Fibroblast of skin of left quadriceps (primary cell): ENCODE measurements around the gene CELF2.
"Not testable (repeated sequence)": the region's sequence is repeated elsewhere in the genome, so short reads cannot be mapped to it uniquely, and the experiment has no call there.

ENCODE experiments used
- DNase-seq, 2 experiments: peaks; one replicate each; pipeline ENCODE4 v3.0.0-alpha.2; 2013; ENCODE audit warnings: low read depth in 2 of 2

Gene CELF2

DNA sequence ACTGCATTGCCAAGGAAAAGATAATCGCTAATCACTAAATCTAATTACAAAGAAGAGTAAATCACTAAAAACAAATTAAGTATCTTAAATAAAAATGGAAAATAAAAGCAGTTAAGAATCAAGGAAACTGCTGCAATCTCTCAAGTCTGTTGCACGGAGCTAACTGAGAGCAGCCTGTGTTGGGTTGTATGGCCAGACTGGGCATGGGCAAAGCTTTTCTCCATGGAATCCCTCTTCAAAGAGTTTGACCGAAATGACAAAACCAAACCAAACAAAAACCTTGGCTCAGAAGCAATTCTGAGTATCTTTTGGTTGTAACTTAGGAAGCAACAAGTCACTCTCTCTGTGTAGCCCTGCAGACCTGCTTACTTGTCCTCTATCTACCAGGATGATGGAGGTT lies 78.8 kb downstream of the CELF2 start:
- no peak for DNase-seq

DNA sequence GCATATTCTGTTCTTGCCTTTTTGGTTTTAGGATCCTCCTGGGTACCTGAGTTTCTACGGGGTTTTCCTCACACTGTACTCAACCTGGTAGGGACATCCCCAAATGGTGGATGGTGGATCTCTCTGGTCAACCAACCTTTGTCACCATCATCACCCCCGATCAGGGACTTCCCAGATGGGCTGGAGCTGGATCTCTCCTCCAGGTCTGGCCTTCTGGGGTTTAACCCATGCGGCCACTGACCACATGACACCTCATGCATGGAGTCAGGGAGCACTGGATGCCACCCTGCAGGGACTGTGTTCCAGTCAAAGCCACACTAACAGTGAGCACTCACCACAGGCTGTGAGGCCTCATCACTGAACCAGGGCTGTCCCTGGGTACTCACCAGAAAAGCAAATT lies 80.0 kb downstream of the CELF2 start:
- DNase-seq = no peak

DNA sequence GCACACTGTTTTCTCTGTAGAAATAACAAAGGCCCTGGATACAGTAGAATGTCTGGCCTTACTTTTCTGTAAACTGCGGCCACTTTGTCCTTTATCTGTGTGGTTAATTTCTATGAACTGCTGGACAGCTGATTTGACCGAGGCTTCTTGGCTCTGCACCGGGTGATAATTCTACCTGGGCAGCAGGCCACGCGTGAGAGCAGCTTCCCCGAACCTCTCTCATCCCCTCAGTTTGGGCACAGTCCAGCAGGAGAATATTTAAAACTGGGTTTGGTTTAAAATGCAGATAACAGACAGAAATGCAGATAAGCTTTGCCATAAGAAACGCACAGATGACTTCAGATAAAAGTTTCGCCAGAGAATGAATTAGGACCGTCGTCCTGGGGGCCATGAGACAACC lies 81.0 kb downstream of the CELF2 start:
- DNase-seq = no peak

DNA sequence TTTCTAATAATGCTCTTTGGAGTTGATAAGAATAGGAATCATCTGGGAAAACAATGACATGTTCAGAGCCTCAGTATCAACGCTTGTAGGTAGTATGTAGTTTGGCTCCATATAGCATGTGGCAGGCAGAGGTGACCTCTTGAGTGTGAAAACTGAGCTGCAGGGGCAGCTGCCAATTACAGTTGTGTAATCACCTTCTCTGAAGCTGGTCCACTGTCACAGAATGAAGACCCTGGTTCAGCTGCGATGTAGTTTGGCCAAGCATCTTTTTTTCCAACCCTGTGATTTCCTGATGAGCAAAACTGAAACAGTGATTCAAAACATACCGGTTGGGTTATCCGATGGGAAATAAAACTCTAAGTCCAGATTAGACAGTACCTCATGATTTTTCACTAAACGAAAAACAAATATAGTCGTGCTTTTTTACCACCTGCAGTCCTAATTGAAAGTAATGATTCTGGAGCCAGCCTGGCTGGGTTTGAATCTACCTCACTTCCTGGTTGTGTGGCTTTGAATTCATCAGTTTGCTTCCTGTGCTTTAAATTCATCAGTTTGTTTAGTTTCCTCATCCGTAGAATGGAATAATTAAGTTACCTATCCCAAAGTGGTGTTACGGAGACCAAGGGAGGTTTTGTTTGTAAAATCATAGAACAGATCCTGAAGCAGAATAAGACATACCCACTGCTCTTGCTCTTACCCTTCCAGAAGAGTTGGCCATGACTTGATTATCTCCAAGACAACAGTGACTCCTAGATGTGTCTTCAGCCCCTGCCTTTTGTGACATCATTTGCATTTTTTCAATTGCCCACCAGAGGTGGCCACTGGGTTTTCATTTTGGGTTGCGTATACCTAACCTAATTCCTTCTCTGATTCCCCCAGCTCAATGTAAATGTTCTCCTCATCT lies 87.4 kb downstream of the CELF2 start:
- DNase-seq = no peak

DNA sequence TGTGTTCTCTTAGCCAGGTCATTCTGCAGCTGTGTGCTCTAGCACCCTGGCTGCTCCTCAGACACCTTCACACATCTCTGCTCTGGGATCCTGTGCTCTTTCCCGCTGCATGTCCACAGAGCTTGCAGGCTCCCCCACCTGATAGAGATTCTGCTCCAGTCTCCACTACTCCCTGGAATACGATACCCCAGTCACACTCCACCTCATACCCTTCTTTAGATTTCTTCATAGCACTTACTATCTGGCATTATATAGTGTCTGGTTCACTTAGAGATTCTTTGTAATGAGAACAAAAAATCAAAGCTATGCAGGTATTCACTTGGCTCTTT lies 88.0 kb downstream of the CELF2 start:
- no peak for DNase-seq

DNA sequence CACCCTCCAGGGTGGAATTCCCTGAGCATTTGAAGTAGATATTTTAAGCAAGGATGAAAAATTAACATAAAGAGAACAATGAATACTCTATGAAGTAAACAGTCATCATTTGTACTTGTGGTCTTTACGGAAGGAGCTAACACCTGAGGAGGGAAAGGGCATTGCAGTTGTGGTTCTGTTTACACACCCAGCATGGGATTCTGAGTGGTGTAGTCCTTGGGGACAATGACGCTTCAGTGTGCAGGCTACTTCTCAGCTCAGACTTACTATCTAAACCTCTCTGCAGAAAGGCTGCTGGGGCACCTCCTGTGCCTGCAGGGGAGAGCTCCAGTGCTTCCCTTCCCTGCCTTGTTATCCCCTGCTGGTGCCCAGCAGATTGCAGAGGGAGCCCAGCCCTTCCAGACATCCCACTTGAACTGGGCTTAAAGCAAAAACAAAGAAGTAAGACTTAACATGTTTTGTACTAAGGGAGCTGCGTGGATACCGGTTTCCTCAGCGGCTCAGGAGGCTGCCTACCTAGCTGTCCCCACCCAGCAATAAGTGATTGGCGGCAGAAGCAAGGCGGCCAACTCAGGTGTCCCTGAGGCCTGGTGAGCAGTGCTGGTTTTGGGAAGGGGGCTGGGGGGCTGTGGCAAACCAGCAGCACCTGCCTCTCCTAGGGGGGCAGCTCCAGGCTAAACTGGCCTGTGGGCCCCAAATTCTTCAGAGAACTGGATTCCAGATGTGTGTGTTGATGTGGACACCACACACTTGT lies 89.1 kb downstream of the CELF2 start:
- no peak for DNase-seq

DNA sequence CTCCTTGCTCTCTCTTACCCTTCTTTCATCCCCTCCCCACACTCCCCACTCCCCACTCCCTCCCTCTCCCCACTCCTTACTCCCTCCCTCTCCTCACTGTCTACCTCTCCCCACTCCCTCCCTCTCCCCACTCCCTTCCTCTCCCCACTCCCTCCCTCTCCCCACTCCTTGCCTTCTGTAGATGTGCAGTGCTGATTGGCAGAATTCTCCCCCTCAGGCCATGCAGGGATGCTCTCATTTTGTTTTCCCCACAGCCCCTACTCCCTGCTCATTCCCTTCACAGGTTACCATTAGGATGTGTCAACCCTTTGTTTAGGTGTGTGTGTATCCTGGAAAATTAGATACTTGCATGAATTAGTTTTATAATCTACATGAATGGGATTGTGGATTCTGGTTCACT lies 90.3 kb downstream of the CELF2 start:
- no peak for DNase-seq

DNA sequence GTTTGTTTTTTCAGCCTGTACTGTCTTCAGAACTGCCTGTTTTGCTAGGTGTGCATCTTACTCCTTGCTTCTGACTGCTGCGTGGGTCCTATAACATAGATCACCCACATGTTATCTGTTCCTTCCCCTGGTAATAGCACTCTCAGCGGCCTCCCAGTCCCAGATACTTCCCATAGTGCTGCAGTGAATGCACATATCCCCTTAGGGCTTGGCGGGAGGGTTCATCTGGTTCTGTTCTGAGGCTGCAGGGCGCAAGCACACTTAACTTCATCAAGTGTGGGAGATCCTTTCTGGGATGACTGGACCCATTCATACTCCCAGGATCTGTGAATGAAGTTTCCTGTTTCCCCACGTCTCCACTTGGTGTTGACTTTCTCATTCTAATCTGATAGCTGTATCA lies 90.7 kb downstream of the CELF2 start:
- DNase-seq = no peak

DNA sequence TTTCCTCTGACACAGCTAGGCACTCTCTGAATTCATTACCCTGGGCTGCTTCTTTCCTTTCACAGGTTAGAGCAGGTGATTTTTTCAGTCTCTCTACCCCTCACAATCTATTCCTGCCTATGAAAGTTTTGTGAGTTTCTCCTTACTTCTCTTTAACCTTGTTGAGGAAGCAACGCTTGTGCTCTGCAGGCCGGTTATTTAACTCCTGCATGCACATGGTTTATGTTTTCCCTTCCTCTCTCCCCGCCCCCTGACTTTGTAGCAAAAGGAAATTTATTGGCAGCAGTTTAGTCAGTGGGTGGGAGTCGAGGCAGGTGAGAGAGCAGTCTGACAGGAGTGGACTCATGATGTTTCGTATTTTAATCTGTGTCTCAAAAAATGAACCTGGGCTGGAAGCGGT lies 91.9 kb downstream of the CELF2 start:
- DNase-seq = no peak

DNA sequence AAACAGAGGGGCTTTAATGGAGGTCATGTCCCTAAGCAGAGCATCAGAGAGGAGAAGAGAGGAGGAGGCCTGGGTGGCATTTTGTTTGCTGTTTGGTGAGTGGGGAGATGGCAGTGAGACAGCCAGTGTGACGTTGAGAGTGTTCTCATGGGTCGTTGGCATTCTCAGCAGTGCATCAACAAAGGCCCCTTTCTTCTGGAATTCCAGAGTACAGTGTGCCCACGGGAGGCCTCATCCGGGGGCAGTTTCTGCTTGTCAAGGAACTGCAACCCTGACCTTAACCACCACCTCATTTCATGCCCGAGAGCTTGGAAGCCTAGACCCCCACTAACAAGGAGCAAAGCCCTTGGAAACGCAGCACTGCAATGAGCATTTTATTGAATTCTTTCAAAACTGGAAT lies 92.9 kb downstream of the CELF2 start:
- no peak for DNase-seq

DNA sequence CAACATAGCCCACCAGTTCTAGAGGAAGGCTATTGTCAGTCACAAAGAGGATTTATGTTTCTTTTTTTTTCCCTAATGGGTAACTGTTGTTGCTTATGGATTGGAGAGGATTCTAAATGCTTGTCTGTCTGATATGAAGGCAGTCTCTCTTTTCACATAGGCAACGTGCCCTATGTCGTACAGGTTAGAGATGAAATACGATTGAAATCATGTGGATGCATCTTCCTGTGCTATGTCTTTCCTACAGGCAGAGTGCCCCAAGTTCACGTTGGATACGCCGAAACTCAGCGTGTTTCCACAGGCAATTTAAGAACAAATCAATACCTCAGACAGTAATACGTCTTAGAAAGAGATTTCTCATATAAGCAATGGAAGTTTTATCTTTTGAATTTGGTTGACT lies 93.8 kb downstream of the CELF2 start:
- DNase-seq = no peak

DNA sequence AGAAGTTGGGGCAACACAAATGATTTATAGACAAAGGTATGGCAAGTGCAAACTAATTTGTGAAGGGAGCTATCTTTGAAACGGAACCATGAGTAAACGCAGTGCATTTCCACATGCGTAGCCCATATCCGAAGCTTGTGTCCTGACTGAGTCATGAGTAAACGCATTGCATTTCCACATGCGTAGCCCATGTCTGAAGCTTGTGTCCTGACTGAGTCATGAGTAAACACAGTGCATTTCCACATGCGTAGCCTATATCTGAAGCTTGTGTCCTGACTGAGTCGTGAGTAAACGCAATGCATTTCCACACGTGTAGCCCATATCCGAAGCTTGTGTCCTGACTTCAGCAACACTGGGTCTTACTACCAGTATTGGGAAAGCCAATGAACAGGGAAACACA lies 95.0 kb downstream of the CELF2 start:
- DNase-seq = no peak

DNA sequence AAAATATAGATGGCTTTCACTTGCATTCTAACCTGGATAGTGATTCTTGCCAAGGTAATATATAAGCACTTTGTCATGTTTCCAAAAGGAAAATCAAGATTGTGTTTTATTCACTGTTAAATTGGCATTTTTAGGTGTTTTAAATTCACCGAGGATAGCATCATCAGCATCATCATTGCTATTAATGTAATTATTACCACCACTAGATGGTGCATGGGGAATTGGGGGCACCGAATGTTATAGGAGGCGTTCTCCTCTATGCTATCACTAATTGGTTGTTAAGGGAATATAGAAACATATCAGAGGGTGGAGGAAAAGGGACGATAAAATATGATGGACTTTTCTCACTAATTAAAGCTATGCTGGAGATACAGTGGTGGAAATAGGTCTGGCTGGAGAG lies 95.5 kb downstream of the CELF2 start:
- no peak for DNase-seq

DNA sequence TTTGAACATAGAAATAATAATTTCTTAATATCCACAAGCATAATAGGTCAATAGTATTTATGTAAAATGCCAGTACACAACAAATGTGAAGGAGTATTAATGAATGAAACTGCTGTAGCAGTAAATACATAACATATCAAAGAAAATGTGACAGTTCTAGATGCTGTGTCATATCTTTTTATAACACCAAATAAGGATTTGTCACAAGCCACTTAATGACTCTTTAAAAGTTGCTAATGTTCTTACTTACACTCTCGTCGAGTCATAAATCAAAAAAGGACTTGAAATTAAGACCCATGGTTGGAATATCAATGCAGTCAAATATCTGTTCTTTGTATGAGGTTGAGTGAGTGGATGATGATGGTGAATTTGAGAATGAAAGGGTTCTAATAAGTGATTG lies 96.6 kb downstream of the CELF2 start:
- no peak for DNase-seq

DNA sequence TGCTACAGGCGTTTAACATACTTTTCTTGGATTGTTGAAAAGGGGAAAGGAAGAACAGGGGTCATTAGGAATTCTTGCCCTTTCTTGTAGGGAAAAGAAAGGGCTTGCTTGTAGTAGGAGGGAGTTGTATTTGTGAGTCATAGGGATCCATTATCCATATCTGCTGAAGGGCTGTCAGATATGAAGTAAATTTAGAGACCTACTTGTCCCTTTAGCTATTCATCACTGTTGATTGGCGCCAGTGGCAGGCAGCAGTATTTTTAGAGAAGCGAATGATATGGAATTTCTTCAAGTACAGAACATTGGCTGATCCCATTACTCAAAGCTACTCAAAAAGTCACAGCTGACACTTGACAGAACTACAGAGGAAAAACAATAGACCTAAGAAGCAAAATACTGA lies 97.7 kb downstream of the CELF2 start:
- no peak for DNase-seq

DNA sequence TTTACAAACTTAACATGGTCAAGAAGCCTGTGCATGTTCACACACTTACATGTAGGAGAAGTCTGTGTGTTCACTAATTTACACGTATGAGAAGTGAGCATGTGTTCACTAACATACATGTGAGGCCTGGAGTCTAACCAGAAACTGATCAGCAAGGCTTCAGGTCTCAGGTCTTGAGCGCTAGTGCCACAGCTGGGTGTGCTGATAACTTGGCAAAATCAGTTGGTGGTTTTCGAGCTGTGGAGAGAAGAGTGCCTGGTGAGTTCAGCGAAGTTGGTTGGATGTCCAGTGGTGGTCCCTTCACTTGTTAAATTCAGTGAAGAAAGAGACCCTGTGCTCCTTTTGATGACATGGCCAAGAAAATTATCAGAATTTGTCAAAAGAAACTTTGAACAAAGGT lies 98.7 kb downstream of the CELF2 start:
- no peak for DNase-seq

DNA sequence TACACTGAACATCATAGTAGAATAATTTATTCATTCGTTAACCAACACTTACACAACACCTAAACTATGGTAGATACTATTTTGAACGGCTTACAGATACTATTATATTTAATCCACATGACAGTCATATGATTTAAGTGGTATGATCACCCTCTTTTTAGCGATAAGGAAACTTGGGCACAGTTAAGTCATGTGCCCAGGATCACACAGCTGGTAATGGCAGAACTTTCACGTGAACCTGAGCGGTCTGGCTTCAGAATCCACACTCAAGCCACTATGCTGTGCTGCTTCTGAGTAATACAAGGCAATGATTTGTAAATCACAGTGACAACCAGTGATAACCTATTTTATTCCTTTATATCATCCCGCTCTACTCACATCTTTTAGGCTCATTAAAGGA lies 99.1 kb downstream of the CELF2 start:
- no peak for DNase-seq

DNA sequence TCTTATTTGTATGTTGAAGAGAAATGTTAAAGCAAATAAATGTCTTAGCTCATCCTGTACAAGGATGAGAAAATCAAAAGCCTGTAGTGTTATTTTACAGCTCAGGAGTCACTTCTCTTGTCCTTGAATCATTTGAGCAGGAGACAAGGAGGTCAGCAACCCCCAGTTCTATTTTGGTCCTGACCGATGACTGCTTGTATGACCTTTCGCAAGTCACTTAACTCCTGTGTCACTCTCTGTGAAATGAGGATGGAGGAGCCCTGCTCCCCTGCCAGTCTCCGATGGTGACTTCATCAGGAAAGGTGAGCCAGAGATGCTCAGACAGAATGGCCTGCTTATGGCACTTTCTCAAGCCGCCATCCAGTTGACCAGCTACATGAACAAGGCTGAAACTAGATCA lies 101.0 kb downstream of the CELF2 start:
- no peak for DNase-seq

DNA sequence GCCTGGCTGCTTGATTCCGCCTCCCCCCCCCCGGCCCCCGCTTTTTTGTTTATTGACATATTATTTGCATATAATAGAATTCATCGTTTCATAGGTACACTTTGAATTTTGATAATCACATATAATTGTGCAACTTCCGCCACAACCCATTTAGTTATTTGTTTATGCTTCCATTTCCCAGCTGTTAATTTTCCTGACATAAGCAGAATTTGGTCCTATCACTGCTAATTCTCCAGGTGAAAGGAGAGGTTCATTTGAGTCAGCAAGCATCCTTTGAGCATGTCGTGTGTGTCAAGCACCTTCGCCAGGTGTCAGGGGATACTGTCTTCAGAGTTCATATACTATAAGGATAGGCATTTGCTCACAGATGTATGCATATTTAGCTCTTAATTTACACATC lies 102.2 kb downstream of the CELF2 start:
- DNase-seq = no peak

DNA sequence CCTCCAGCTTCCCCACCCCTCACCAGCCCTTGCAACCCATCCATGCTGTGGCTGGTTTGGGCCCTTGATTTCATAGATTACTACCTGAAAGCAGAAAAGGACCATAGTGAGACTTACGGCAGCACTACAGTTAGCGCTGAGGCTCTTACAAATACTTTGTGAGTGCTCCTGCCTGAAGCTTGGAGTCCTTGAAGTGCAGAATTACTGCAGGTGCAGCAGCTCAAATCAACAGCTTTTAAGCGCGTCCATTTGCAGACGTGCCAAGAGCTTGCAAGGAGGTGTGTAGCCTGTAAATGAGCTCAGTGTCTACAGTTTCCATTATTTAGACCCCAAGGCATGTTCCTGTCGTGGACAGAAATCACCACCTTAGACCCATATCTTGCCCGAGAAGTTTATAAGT lies 103.0 kb downstream of the CELF2 start:
- DNase-seq = no peak

DNA sequence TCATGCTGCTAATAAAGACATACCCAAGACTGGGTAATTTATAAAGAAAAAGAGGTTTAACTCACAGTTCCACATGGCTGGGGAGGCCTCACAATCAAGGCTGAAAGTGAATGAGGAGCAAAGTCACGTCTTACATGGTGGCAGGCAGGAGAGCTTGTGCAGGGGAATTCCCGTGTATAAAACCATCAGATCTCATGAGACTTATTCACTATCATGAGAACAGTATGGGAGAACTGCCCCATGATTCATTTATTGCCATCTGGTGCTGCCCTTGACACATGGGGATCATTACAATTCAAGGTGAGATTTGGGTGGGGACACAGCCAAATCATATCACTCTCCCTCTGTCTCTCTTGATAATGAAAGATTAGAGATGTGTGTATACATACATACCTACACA lies 106.2 kb downstream of the CELF2 start:
- DNase-seq = not testable (repeated sequence)

DNA sequence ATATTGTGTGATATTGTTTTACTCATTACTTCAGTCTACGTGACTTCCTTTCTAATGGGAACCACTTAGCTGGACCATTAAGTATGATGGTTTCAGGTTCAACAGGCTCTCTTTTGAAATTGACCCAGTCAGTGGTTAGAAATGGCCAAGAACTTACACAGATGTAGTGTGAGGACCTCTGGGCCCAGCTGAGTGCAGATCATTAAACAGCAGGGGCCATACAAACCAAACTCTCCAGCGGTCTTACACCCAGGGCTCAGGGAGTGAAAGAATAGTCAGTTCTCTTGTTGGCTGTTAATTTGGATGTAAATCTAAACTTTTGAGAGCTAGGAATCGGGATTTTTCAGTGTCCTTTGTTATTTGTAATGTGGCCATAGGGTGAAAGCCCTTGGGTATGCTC lies 107.3 kb downstream of the CELF2 start:
- no peak for DNase-seq

DNA sequence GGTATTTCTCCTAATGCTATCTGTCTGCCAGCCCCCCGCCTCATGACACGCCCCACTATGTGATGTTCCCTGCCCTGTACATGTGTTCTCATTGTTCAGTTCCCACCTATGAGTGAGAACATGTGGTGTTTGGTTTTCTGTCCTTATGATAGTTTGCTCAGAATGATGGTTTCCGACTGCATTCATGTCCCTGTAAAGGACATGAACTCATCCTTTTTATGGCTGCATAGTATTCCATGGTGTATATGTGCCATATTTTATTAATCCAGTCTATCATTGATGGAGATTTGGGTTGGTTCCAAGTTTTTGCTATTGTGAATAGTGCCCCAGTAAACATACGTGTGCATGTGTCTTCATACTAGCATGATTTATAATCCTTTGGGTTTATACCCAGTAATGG lies 109.3 kb downstream of the CELF2 start:
- not testable (repeated sequence) for DNase-seq
